Neural cell (in vitro differentiated cells): ENCODE measurements around the gene ARPC4.

ENCODE experiments used
- CTCF ChIP-seq: fragments of 450-650 bp; IDR thresholded peaks from 2 replicates; pipeline ENCODE4 v1.5.1; 2014; ENCODE audit warnings: antibody characterized with exemption, mild to moderate bottlenecking, moderate library complexity; ENCODE audit not compliant: poor library complexity, severe bottlenecking
- EZH2 ChIP-seq: fragments of 200-600, 300-800 bp; shearing (Covaris generic), sonication (generic); IDR thresholded peaks from 2 replicates; pipeline ENCODE4 v1.6.1; 2014; ENCODE audit warnings: antibody characterized with exemption, low read length, borderline replicate concordance, mild to moderate bottlenecking; ENCODE audit not compliant: insufficient read depth, poor library complexity, severe bottlenecking
- POLR2AphosphoS5 ChIP-seq: IDR thresholded peaks from 2 replicates; pipeline ENCODE4 v1.6.1; 2012
- TAF1 ChIP-seq: IDR thresholded peaks from 2 replicates; pipeline ENCODE4 v1.6.1; 2012; ENCODE audit warnings: low read depth

- TF ChIP-seq CTCF (no peak), EZH2 (no peak), POLR2AphosphoS5 (no peak), TAF1 (no peak)
Measured at GRCh38 chr3:9812870-9813483, 20.1 kb downstream of the ARPC4 start.
